Inferior parietal cortex (tissue), 1 donor: ENCODE results near the gene MPIG6B.

Experiments
- DNase-seq: peaks from one replicate; pipeline ENCODE4 v3.0.0-alpha.2; 2016; ENCODE audit errors: extremely low spot score

The MPIG6B gene

GRCh38 chr6:31765910-31766794 lies 43.0 kb downstream of the MPIG6B start:
- no peak for DNase-seq

DNA sequence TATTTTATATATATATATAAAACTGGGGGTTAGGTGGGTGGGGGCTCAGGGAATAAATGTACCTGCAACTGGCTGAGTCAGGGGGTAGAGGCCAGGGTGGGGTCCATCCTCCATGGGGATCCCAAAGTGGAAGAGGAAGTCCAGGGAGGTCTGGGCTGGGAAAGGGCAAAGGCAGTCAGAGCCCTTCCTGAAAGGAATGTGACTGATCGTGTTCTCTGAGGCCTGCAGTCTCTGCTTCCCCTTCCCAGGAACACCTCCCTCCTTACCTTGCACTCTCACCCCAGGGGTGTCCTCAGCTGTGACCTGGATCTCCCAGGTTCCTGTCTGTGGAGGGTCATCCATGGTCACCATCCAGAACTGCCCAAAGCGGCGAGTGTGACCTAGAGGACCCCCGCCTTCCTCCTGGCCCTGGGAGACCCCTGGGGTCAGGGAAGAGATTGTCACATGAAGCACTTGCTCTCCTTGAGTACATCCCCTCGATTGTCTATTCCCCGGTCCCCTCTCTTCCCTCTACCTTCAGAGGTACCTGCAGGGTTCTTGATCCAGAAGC lies 44.0 kb downstream of the MPIG6B start:
- no peak for DNase-seq

DNA sequence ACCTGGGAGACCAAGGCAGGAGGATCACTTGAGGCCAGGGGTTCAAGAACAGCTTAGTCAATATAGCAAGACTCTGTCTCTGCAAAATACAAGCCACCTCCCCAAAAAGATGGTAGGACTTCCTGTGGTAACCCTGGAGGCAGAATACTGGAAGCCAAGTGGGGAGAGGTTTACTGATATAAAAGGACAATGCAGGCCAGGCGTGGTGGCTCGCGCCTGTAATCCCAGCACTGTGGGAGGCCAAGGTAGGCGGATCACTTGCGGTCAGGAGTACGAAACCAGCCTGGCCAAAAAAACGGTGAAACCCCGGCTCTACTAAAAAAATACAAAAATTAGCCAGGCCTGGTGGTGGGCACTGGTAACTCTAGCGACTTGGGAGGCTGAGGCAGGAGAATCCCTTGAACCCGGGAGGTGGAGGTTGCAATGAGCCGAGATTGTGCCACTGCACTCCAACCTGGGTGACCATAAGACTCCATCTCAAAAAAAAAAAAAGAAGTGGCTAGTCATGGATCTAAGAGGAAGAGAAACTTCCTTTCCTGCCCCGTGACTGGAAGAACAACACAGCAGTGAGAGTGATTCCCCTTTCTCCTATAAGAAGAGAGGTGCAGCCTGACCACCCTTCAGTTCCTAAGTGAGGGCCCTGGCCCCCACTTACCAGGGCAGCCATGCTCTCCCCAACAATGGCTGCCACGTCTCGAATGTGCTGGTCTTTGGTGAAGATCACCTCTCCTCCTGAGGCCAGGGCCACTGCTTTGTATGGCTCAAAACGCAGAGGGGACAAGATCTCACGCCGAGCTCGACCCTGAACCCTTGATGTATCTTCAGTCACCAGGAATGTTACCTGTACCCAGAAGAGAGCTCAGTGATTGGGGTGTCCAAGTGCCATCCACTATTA lies 45.4 kb downstream of the MPIG6B start:
- no peak for DNase-seq

- DNase-seq, result peak; percentile 53
Observed at GRCh38 chr6:31769684-31770371, 46.7 kb downstream of the MPIG6B start.

- DNase-seq, result no peak
Observed at GRCh38 chr6:31770860-31771259, 47.7 kb downstream of the MPIG6B start.

DNA sequence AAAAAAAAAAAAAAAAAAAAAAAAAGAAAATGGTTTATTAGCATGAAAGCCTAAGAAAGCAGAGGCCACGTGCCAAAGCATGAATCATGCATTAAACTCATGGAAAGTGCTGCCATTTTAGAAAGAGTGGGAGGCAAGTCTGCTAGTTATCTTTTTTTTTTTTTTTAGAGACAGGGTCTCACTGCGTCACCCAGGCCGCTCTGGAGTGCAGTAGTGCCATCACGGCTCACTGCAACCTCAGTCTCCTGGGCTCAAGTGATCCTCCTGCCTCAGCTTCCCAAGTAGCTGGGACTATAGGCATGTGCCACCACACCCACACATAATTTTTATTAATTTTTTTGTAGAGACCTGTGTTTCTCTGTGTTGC lies 48.8 kb downstream of the MPIG6B start:
- no peak for DNase-seq

DNA sequence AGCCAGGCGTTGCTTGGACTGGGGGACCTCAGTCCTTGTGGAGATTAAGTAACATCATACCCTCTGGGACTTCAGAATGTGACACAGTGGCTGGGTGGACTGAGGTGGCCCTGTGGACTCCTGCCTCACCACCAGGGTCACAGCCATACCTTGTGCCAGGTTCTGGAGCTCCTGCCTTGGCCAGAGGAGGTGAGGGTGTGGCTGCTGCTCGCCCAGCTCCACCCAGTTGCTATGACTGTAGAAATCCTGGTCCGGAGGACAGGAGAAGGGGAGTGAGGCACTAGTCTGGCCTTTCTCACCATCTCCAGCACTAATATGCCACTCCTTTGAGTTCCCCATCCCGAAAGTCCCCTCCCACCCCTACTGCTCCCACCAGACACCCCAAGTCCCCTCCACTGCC lies 52.0 kb downstream of the MPIG6B start:
- no peak for DNase-seq

GRCh38 chr6:31775633-31776484 lies 52.7 kb downstream of the MPIG6B start:
- DNase-seq, result no peak
